Cardiac muscle cell (in vitro differentiated cells and primary cell): Measurements from ENCODE around the gene RNU4-1. TPM values are rescaled to one million over a fixed set of nuclear protein-coding genes. Genes with fewer than 3 reads are reported as not detected.
"Not testable (repeated sequence)": the region's sequence is repeated elsewhere in the genome, so short reads cannot be mapped to it uniquely, and the experiment has no call there.

ENCODE experiments used
- DNase-seq, 2 donors: peaks; one replicate each; pipeline versions ENCODE4 v3.0.0 to v3.0.0-alpha.2; 2010 to 2017; ENCODE audit warnings: low read depth in 1 of 2, low spot score in 1 of 2
- H3K27ac ChIP-seq: fragments of 200-600 bp; sonication (generic); 2 replicates; pipeline ENCODE4 v1.5.1; 2016
- H3K27me3 ChIP-seq: fragments of 200-600 bp; sonication (generic); 2 replicates; pipeline ENCODE4 v1.6.0; 2016; ENCODE audit warnings: control low read depth
- H3K36me3 ChIP-seq: fragments of 200-600 bp; sonication (generic); 2 replicates; pipeline ENCODE4 v1.5.1; 2016; ENCODE audit warnings: control low read depth
- H3K4me1 ChIP-seq: fragments of 200-600 bp; sonication (generic); 2 replicates; pipeline ENCODE4 v1.8.1; 2017; ENCODE audit warnings: low read depth, mild to moderate bottlenecking, mixed run types
- H3K4me3 ChIP-seq: fragments of 200-600 bp; sonication (generic); 2 replicates; pipeline ENCODE4 v1.5.1; 2016; ENCODE audit warnings: mild to moderate bottlenecking
- H3K9me3 ChIP-seq: fragments of 200-600 bp; sonication (generic); 2 replicates; pipeline ENCODE4 v1.5.1; 2017; ENCODE audit warnings: low read depth, mild to moderate bottlenecking, control low read depth
- polyA plus RNA-seq: library from polyadenylated mRNA; unstranded; fragments of >200 nt; fragmentation: Nextera tagmentation; extraction: Ambion mirVana; gene quantifications from 2 replicates; pipeline ENCODE4 v1.2.1, GENCODE V29; 2016
- total RNA-seq: library from RNA; depleted of rRNA; stranded (reverse); fragments of >200 nt; gene quantifications from 2 replicates; pipeline ENCODE4 v1.2.3, GENCODE V29; 2016
- TF ChIP-seq, protein P1 (sequence below): IDR thresholded peaks from 2 replicates; pipeline ENCODE4 v1.5.1; 2012; ENCODE audit warnings: low read depth, mild to moderate bottlenecking, low read length

RNU4-1 gene
- total and polyA plus RNA-seq, 2 experiments from 2014 or later: not detected

DNA sequence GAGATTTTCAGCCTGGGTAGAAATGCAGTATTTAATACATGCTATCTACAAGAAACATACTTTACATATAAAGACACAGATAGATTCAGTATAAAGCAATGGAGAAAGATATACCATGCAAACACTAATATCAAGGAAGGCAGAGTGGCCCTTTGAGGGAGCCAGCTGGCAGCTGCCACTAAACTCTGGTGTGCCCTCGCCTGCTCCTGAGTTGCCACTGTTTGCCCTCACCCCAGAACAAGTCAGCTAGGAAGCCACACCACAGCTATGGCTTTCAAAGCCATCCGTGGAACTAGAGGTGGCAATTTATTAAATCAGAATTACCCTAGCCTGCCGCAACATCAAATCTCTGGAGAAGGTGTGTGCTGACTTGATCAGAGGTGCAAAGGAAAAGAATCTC, 45.9 kb downstream of the RNU4-1 start:
- H3K27ac ChIP-seq: peak overlapping the region; percentile 40
- no peak for DNase-seq
- H3K4me1 ChIP-seq: peaks cover 40% of the 10 kb centered on the region
- H3K4me3 ChIP-seq: no peak overlapping the region
- no peaks in the 10 kb centered on the region for H3K9me3 ChIP-seq
- no peaks in the 10 kb centered on the region for H3K27me3 ChIP-seq
- no peaks in the 10 kb centered on the region for H3K36me3 ChIP-seq
- TF ChIP-seq, protein P1, sequence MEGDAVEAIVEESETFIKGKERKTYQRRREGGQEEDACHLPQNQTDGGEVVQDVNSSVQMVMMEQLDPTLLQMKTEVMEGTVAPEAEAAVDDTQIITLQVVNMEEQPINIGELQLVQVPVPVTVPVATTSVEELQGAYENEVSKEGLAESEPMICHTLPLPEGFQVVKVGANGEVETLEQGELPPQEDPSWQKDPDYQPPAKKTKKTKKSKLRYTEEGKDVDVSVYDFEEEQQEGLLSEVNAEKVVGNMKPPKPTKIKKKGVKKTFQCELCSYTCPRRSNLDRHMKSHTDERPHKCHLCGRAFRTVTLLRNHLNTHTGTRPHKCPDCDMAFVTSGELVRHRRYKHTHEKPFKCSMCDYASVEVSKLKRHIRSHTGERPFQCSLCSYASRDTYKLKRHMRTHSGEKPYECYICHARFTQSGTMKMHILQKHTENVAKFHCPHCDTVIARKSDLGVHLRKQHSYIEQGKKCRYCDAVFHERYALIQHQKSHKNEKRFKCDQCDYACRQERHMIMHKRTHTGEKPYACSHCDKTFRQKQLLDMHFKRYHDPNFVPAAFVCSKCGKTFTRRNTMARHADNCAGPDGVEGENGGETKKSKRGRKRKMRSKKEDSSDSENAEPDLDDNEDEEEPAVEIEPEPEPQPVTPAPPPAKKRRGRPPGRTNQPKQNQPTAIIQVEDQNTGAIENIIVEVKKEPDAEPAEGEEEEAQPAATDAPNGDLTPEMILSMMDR: no peak

DNA sequence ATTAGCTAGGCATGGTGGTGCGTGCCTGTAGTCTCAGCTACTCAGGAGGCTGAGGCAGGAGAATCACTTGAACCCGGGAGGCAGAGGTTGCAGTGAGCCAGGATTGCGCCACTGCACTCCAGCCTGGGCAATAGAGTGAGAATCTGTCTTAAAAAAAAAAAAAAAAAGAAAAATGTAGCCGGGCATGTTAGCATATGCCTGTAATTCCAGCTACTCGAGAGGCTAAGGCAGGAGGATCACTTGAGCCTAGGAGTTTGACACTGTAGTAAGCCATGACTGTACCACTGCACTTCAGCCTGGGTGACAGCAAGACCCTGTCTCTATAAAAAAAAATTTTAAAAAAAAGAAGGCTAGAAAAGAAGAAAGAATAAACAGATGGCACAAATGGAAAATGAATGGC, 46.3 kb downstream of the RNU4-1 start:
- not testable (repeated sequence) for DNase-seq, H3K27me3 ChIP-seq, H3K27ac ChIP-seq, H3K9me3 ChIP-seq, H3K4me3 ChIP-seq, H3K36me3 ChIP-seq
- H3K4me1 ChIP-seq: peaks cover 45% of the 10 kb centered on the region

Other genes with a start within 250 kb of the RNU4-1 start
- gene RAB35, start 176.5 kb downstream of the RNU4-1 start, total RNA-seq: 27.5 and 33.4 TPM in 2 replicates
- 20.6 and 25.4 TPM in 2 replicates for gene RAB35, start 176.5 kb downstream of the RNU4-1 start, polyA plus RNA-seq
- gene GCN1, start 98.5 kb downstream of the RNU4-1 start, total RNA-seq: 59.2 and 76.0 TPM in 2 replicates
- 27.0 and 37.0 TPM in 2 replicates for gene GCN1, start 98.5 kb downstream of the RNU4-1 start, polyA plus RNA-seq
- gene RPLP0, start 92.1 kb downstream of the RNU4-1 start, total RNA-seq: 3,916 and 4,641 TPM in 2 replicates
- 904 and 1,089 TPM in 2 replicates for gene RPLP0, start 92.1 kb downstream of the RNU4-1 start, polyA plus RNA-seq
- gene PXN, start 27.5 kb downstream of the RNU4-1 start, total RNA-seq: 43.8 and 48.6 TPM in 2 replicates
- 67.9 TPM in 2 replicates for gene PXN, start 27.5 kb downstream of the RNU4-1 start, polyA plus RNA-seq
- not detected in 2 replicates for gene RNU4-2, start 1.3 kb downstream of the RNU4-1 start, total RNA-seq
- gene RNU4-2, start 1.3 kb downstream of the RNU4-1 start, polyA plus RNA-seq: not detected in 2 replicates
- 7.4 and 10.3 TPM in 2 replicates for gene SIRT4, start 9.1 kb upstream of the RNU4-1 start, total RNA-seq
- gene SIRT4, start 9.1 kb upstream of the RNU4-1 start, polyA plus RNA-seq: 6.7 and 15.8 TPM in 2 replicates
- gene PLA2G1B, start 34.5 kb upstream of the RNU4-1 start, total RNA-seq: not detected in 2 replicates
- gene PLA2G1B, start 34.5 kb upstream of the RNU4-1 start, polyA plus RNA-seq: not detected in 2 replicates
- gene MSI1, start 75.9 kb upstream of the RNU4-1 start, total RNA-seq: 22.5 and 28.8 TPM in 2 replicates
- 26.2 and 38.7 TPM in 2 replicates for gene MSI1, start 75.9 kb upstream of the RNU4-1 start, polyA plus RNA-seq
- 759 and 1,227 TPM in 2 replicates for gene COX6A1, start 144.9 kb upstream of the RNU4-1 start, total RNA-seq
- gene COX6A1, start 144.9 kb upstream of the RNU4-1 start, polyA plus RNA-seq: 1,076 and 1,511 TPM in 2 replicates
- gene TRIAP1, start 153.1 kb upstream of the RNU4-1 start, total RNA-seq: 11.9 and 21.1 TPM in 2 replicates
- 41.9 and 58.8 TPM in 2 replicates for gene TRIAP1, start 153.1 kb upstream of the RNU4-1 start, polyA plus RNA-seq
- 13.8 and 19.3 TPM in 2 replicates for gene GATC, start 153.2 kb upstream of the RNU4-1 start, total RNA-seq
- 11.4 and 12.7 TPM in 2 replicates for gene GATC, start 153.2 kb upstream of the RNU4-1 start, polyA plus RNA-seq
- 126 and 131 TPM in 2 replicates for gene SRSF9, start 176.5 kb upstream of the RNU4-1 start, total RNA-seq
- gene SRSF9, start 176.5 kb upstream of the RNU4-1 start, polyA plus RNA-seq: 195 and 205 TPM in 2 replicates
- 186 and 248 TPM in 2 replicates for gene DYNLL1, start 202.9 kb upstream of the RNU4-1 start, total RNA-seq
- gene DYNLL1, start 202.9 kb upstream of the RNU4-1 start, polyA plus RNA-seq: 534 and 546 TPM in 2 replicates
- 61.8 and 67.2 TPM in 2 replicates for gene COQ5, start 235.9 kb upstream of the RNU4-1 start, total RNA-seq
- gene COQ5, start 235.9 kb upstream of the RNU4-1 start, polyA plus RNA-seq: 99.3 and 112 TPM in 2 replicates
- 107 and 122 TPM in 2 replicates for gene RNF10, start 241.1 kb upstream of the RNU4-1 start, total RNA-seq
- 210 and 227 TPM in 2 replicates for gene RNF10, start 241.1 kb upstream of the RNU4-1 start, polyA plus RNA-seq